ENCODE measurements around the gene B3GALT6.

GRCh38 chr1:1253314-1253713 lies 21.3 kb downstream of the B3GALT6 start:
- no peak for TF ChIP-seq CTCF (IDR thresholded peaks at IDR 0.05; ENCODE audit: low read depth, low read length, missing input control)
- no peak for TF ChIP-seq REST (IDR thresholded peaks at IDR 0.05)
- TF ChIP-seq RAD21 (IDR thresholded peaks at IDR 0.05), result no peak
- TF ChIP-seq ATF3 (IDR thresholded peaks at IDR 0.05), result no peak
- TF ChIP-seq, protein P1, sequence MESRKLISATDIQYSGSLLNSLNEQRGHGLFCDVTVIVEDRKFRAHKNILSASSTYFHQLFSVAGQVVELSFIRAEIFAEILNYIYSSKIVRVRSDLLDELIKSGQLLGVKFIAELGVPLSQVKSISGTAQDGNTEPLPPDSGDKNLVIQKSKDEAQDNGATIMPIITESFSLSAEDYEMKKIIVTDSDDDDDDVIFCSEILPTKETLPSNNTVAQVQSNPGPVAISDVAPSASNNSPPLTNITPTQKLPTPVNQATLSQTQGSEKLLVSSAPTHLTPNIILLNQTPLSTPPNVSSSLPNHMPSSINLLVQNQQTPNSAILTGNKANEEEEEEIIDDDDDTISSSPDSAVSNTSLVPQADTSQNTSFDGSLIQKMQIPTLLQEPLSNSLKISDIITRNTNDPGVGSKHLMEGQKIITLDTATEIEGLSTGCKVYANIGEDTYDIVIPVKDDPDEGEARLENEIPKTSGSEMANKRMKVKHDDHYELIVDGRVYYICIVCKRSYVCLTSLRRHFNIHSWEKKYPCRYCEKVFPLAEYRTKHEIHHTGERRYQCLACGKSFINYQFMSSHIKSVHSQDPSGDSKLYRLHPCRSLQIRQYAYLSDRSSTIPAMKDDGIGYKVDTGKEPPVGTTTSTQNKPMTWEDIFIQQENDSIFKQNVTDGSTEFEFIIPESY (IDR thresholded peaks at IDR 0.05), result no peak
- TF ChIP-seq HNF4A (conservative IDR thresholded peaks at IDR 0.05), result no peak
- no peak for TF ChIP-seq EGR1 (IDR thresholded peaks at IDR 0.05; ENCODE audit: low read depth in 2 of 2)
- TF ChIP-seq SP1 (IDR thresholded peaks at IDR 0.05), result no peak
- TF ChIP-seq FOXA2 (IDR thresholded peaks at IDR 0.05), result no peak
- no peak for TF ChIP-seq MAX (IDR thresholded peaks at IDR 0.05)
- no peak for TF ChIP-seq YY1 (IDR thresholded peaks at IDR 0.05)
